ENCODE data around the gene MUC13.

MUC13 gene

GRCh38 chr3:124861041-124861440 is 73.5 kb downstream of the MUC13 start:
- DNase-seq, result no peak

DNA sequence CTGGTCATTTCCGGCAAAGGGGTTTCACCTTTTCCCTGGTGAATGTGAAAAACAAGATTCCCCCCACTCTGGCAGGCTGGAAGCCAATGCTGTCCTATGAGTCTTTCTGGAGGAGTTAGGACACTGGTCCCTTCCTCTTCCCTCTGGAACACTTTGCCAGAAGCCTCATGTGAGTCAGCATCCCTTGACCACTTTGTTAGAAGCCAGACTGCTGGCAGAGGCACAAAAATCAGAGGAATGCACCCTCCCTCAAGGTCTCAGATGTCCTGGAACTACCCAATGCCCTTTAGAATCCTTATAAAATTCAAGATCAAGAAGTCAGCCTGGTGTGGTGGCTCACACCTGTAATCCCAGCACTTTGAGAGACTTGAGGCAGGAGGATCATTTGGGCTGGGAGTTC is 74.0 kb downstream of the MUC13 start:
- no peak for DNase-seq

GRCh38 chr3:124859025-124859424 is 75.5 kb downstream of the MUC13 start:
- no peak for DNase-seq

DNA sequence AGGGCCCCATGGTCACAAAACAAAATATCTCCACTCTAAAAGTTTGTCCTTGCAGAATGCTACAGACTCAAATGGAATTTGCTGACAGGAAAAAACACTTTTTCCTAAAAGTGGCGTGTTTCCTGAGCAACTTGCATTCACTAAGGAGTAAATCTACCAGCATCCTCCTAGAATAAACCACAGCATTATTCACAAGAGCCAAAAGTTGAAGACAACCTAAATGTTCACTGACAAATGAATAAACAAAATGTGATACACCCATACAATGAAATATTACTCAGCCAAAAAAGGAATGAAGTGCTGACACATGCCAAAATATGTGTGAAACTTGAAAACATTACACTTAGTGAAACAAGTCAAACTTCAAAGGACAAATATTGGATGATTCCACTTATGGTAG is 76.3 kb downstream of the MUC13 start:
- DNase-seq, result no peak

- DNase-seq, result no peak
These were observed 77.9 kb downstream of the MUC13 start for GRCh38 chr3:124856677-124857076.

All from DMS79 treated with DMSO at 0.1 percent for 48 hours (cell line).